Effector memory CD8-positive, alpha-beta T cell (primary cell): ENCODE results near the gene TPK1.
A peak's percentile ranks its signal among the peaks of the same experiment; 100 is the strongest.
"Not testable (repeated sequence)": the region's sequence is repeated elsewhere in the genome, so short reads cannot be mapped to it uniquely, and the experiment has no call there.

Source experiments
- ATAC-seq: fragments of 150-1000 bp; cut with Tn5 transposase; replicated peaks from 2 replicates; pipeline ENCODE4 v1.10.0; 2021; ENCODE audit warnings: mild to moderate bottlenecking, moderate library complexity
- DNase-seq, 3 experiments: peaks; one replicate each; pipeline ENCODE4 v3.0.0; 2021
- H3K27ac Mint-ChIP-seq, 2 donors: one replicate each; pipeline ENCODE4 v1.8.0; 2022; ENCODE audit warnings: mild to moderate bottlenecking in 2 of 2, mixed read lengths in 2 of 2, moderate library complexity in 2 of 2
- H3K27me3 Mint-ChIP-seq, 2 donors: one replicate each; pipeline ENCODE4 v1.8.0; 2022; ENCODE audit warnings: mixed read lengths in 2 of 2
- H3K36me3 Mint-ChIP-seq: one replicate; pipeline ENCODE4 v1.8.0; 2022; ENCODE audit warnings: mild to moderate bottlenecking, moderate library complexity, mixed read lengths; ENCODE audit not compliant: insufficient read depth
- H3K4me1 Mint-ChIP-seq, 2 donors: one replicate each; pipeline ENCODE4 v1.8.0; 2022; ENCODE audit warnings: low read depth in 2 of 2, mixed read lengths in 2 of 2
- H3K4me3 Mint-ChIP-seq, 2 donors: one replicate each; pipeline ENCODE4 v1.8.0; 2022; ENCODE audit warnings: mild to moderate bottlenecking in 2 of 2, mixed read lengths in 2 of 2, moderate library complexity in 2 of 2
- H3K9me3 Mint-ChIP-seq, 2 donors: one replicate each; pipeline ENCODE4 v1.8.0; 2022; ENCODE audit warnings: mixed read lengths in 2 of 2

Gene TPK1

DNA sequence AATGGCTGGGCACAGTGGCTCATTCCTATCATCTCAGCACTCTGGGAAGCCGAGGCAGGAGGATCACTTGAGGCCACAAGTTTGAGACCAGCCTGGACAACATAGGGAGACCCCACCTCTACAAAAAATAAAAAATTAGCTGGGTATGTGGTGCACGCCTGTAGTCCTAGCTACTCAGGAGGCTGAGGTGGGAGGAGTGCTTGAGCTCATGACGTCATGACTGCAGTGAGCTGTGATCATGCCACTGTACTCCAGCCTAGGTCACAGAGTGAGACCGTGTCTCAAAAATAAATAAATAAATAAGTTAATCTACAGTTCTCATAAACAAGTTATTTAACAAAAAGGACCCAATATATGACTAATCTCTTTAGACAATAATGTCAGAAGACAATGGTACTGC, 76.2 kb downstream of the TPK1 start:
- H3K36me3 Mint-ChIP-seq: no peaks in the 10 kb centered on the region
- peaks cover 0 to 2% of the 10 kb centered on the region in 2 donors for H3K9me3 Mint-ChIP-seq
- no peaks in the 10 kb centered on the region for H3K27me3 Mint-ChIP-seq
- no peak overlapping the region for H3K4me3 Mint-ChIP-seq
- no peak for DNase-seq
- H3K27ac Mint-ChIP-seq: no peak overlapping the region
- ATAC-seq: no peak
- H3K4me1 Mint-ChIP-seq: no peaks in the 10 kb centered on the region

DNA sequence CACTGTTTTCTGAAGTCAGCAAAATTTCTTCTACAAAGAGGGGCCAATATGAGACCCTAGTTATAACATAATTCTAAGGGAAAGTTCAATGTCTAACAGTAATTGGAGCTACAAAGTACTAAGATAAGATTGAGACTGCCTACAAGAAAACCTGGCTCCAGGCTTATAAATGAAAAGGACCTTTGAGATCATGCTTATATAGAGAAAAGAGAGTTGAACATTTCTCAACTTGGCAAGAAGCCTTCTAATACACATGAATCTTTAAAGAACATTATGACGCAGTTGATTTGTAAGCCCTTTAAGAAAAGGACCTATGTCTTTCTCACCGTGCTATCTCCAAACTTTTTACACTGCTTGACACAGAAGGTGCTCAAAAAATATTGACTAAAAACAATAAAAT, 87.9 kb downstream of the TPK1 start:
- Mint-ChIP-seq H3K36me3 (no peaks in the 10 kb centered on the region), H3K9me3 (peaks cover 1 to 4% of the 10 kb centered on the region in 2 donors), H3K27ac (no peak overlapping the region), H3K27me3 (no peaks in the 10 kb centered on the region), H3K4me3 (no peak overlapping the region), H3K4me1 (no peaks in the 10 kb centered on the region)
- no peak for DNase-seq
- ATAC-seq: no peak

DNA sequence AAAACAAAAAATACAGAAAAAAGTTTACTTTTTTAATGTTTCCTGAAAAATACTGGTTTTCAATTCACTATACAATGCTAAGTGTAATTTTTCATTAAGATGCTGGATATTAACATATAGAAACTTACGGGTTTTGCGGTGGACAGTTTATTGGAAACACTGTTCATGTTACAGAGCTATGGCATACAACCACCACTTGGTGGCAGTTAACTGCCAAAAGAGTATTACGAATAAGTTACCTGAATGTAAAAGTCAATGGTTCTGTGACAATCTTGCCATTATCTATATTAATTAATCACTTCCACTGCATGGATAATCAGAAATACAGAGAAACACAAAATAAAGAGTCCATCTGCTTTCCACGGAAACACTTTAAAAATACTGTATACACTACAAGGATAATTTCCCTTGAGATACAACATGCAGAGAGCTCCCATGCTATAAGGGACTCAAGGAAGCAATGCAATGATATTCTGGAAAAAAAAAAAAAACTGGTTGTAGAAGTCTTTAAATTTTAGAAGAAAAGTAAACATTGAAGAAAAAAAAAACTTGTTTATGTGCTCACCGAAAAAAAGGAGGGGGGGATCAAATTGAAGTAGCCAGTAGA, 97.0 kb downstream of the TPK1 start:
- H3K4me3 Mint-ChIP-seq: no peak overlapping the region
- H3K27me3 Mint-ChIP-seq: no peaks in the 10 kb centered on the region
- no peaks in the 10 kb centered on the region for H3K9me3 Mint-ChIP-seq
- no peaks in the 10 kb centered on the region for H3K36me3 Mint-ChIP-seq
- peaks cover 0 to 6% of the 10 kb centered on the region in 2 donors for H3K4me1 Mint-ChIP-seq
- H3K27ac Mint-ChIP-seq: peak overlapping the region in 1 of 2 donors; percentile 26
- DNase-seq: peak in 1 of 3 experiments; percentile 7
- peak; percentile 32 for ATAC-seq

DNA sequence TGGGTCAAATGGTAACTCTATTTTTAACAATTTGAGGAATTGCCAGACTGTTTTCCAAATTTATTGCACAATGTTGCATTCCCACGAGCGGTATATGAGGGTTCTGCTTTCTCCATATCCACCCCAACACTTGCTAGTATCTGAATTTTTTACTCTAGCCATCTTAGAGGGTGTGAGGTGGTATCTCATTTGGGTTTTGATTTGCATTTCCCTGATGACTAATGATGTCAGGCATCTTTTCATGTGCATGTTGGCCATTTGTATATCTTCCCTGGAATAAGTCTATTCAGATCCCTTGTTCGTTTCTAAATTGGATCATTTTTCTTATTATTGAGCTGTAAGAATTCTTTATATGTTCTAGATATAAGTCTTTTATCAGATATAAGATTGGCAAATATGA, 97.7 kb downstream of the TPK1 start:
- Mint-ChIP-seq H3K9me3 (no peaks in the 10 kb centered on the region), H3K4me1 (peaks cover 0 to 6% of the 10 kb centered on the region in 2 donors), H3K27me3 (no peaks in the 10 kb centered on the region), H3K27ac (no peak overlapping the region), H3K36me3 (no peaks in the 10 kb centered on the region), H3K4me3 (no peak overlapping the region)
- ATAC-seq (no peak), DNase-seq (no peak)

DNA sequence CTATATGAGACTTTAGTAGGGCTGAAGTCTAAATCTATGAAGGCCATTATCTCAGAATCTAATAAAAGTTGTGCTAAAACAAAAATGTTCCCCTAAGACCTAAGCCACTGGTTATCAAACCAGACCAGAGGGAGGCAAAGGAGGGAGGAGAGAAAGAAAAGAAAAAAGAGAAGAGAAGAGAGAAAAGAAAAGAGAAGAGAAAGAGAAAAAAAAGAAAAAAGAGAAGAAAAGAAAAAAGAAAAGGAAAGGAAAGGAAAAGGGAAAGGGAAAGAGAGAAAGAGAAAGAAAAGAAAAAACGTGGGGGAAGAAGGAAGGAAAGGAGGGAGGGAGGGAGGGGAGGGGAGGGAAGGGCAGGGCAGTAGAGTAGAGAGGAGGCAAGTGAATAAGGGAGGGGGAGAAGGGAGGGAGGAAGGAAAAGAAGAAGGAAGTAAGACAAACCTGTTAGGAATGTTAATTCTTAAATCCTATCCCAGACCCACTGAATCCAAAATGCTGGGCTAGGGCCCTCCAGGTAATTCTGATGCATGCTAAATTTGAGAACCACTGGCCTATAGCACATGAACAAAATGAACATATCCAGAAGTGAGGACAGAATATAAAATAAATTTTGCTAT, 98.9 kb downstream of the TPK1 start:
- ATAC-seq (no peak), DNase-seq (no peak)
- Mint-ChIP-seq H3K4me1 (peaks cover 0 to 6% of the 10 kb centered on the region in 2 donors), H3K4me3 (no peak overlapping the region), H3K9me3 (no peaks in the 10 kb centered on the region), H3K27me3 (no peaks in the 10 kb centered on the region), H3K27ac (no peak overlapping the region), H3K36me3 (no peaks in the 10 kb centered on the region)

DNA sequence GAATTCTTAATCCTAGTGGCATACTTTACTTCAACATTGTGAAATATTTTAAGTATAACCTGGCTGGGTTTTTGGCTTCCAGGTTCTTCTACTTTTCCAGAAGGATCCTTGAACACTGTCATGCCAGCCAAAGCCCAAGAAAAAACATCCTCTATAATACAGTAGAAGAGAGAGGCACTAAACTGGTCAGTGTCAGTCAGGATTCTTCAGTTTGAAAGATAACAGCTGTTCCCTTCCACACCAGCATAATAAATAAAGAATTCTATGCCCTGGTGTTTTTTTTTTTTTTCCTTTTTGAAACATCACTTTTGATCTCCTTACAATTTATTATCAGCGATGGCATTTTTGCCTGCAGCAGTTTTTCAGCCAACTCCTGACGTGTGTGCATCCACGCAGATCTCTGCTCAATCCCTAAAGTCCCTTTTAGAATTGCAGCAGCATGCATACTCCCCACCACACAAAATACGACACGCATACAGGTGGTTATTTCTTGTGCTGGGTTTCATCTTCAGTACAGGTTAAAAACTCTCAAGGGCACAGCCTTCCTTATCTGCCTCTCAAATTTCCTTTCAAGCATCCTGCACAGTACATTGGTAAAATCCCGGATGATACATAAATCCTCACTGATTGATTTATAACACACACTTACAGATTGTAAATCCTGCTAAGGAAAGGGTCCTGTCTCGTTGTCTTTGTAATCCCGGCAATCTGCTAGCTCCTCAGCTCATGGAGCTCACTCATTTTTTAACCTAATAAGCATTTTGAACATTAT, 100.2 kb downstream of the TPK1 start:
- Mint-ChIP-seq H3K27ac (no peak overlapping the region), H3K4me1 (peaks cover 0 to 6% of the 10 kb centered on the region in 2 donors), H3K4me3 (no peak overlapping the region), H3K27me3 (no peaks in the 10 kb centered on the region), H3K36me3 (no peaks in the 10 kb centered on the region), H3K9me3 (no peaks in the 10 kb centered on the region)
- DNase-seq: no peak
- ATAC-seq: no peak

DNA sequence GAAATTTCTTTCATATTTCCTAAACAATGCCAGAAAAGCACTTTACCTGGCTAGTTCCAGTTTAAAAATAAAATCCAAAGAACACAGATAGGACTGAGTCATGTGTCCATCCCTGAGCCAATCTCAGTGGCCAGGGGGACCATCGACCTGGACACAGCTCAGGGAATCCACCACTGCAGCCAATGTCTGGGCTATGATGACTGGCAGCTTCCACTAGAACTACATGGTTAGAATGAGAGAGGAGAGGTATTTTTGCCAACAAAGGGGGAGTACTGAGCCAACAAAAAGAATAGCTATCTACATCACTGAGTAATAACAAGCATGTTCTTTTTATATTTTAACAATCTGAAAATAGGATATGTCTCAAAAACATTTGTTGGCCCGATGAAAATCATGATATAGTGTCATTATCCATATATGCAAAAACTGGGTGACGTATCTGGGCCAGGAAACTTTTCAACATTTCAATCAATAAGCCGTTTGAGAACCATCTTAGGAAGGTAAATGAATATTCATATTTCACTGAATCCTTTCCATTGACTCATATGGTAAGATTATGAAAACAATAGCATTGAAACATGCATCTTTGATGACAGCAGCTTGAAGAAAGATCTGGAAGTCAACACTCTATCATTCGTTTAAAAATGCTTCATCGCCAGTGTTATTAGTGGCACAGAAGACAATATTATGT, 104.0 kb downstream of the TPK1 start:
- no peak overlapping the region for H3K4me3 Mint-ChIP-seq
- no peak for ATAC-seq
- no peaks in the 10 kb centered on the region for H3K36me3 Mint-ChIP-seq
- no peak for DNase-seq
- H3K27me3 Mint-ChIP-seq: no peaks in the 10 kb centered on the region
- no peaks in the 10 kb centered on the region for H3K4me1 Mint-ChIP-seq
- H3K27ac Mint-ChIP-seq: no peak overlapping the region
- no peaks in the 10 kb centered on the region for H3K9me3 Mint-ChIP-seq

DNA sequence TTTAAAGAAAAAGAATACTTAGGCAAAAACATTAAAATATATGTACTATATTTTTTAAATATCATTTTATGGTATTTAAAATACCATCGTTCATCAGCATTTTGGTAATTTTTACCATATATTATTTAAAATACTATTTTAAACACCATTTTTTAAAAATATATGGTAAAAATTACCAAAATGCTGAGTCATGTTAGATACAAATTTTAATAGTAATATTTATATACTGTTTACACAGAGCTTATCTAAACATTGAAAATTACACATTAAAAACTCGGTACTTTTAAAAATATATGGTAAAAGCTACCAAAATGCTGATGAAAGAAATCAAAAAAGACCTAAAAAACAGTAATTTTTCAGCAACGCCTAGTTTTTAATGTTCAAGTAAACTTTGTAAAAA, 105.6 kb downstream of the TPK1 start:
- no peak for ATAC-seq
- no peak overlapping the region for H3K27ac Mint-ChIP-seq
- no peaks in the 10 kb centered on the region for H3K36me3 Mint-ChIP-seq
- no peak for DNase-seq
- H3K4me1 Mint-ChIP-seq: no peaks in the 10 kb centered on the region
- H3K27me3 Mint-ChIP-seq: no peaks in the 10 kb centered on the region
- no peaks in the 10 kb centered on the region for H3K9me3 Mint-ChIP-seq
- no peak overlapping the region for H3K4me3 Mint-ChIP-seq

DNA sequence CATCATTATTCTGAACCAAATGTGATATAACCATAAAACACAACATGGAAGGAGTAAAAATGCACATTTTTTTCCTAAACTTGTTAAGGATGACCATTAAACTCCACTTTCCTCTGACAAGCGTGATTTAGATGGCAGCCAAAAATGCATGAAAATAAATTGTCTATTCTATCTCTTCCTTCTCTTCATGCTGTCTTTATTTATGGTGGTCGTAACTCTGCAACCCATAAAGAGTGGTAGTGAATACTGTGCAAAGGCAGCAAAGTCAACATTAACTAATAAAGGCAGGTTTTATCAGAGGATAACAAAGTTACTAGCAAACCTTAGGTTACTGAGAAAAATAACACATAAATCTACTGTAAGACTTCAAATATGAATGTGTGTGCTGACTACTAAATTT, 106.6 kb downstream of the TPK1 start:
- Mint-ChIP-seq H3K36me3 (no peaks in the 10 kb centered on the region), H3K4me1 (no peaks in the 10 kb centered on the region), H3K27me3 (no peaks in the 10 kb centered on the region), H3K9me3 (no peaks in the 10 kb centered on the region), H3K27ac (no peak overlapping the region), H3K4me3 (no peak overlapping the region)
- ATAC-seq: no peak
- DNase-seq: no peak

DNA sequence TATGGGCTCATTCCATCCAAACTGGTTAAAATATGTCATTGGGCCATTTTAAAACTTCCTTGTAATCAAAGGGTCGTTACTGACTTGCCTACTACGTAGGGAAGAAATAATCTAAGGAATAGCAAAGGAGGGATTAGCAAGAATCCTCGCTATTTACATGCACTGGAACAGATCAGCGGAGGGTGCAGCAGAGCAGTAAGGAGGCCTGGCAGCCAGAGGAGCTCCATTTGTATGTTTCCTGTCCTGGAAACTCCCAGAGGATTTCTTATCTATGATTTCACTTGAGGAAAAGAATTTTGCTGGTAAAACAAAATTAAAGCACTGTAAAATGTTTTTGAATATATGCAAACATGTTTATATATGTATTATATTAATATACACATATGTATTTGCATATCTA, 107.3 kb downstream of the TPK1 start:
- DNase-seq: no peak
- Mint-ChIP-seq H3K4me1 (no peaks in the 10 kb centered on the region), H3K36me3 (no peaks in the 10 kb centered on the region), H3K27ac (no peak overlapping the region), H3K4me3 (no peak overlapping the region), H3K27me3 (no peaks in the 10 kb centered on the region), H3K9me3 (no peaks in the 10 kb centered on the region)
- no peak for ATAC-seq

DNA sequence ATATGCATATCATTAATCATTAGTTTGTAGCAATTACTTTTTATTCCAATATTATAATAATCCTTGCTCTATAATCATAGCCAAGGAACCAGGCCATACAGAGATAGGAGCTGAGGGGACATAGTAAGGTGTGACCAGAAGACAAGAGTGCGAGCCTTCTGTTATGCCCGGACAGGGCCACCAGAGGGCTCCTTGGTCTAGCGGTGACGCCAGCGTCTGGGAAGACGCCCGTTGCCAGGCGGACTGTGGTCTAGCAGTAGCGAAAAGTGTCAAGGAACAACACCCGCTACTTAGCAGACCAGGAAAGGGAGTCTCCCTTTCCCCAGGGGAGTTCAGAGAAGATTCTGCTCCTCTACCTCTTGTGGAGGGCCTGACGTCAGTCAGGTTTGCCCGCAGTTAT, 109.0 kb downstream of the TPK1 start:
- not testable (repeated sequence) for H3K36me3 Mint-ChIP-seq, H3K4me1 Mint-ChIP-seq, H3K27me3 Mint-ChIP-seq, DNase-seq, H3K27ac Mint-ChIP-seq, H3K9me3 Mint-ChIP-seq, H3K4me3 Mint-ChIP-seq, ATAC-seq

DNA sequence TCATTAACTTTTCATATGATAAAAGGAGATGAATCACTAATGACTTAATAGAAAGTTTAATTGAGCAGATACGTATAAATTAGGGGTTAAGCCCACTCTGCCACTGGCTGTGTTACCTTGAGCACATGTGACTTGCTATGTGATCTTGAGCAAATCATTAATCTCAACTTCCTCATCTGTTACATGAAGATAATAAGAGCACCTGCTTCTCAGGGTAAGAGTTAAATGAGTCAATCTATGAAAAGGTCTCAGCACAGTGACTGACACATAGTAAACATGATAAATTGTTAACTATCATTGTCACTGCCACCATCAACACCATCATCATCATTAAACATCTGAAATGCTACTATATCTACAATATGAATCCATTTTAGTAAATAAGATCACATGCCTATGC, 110.8 kb downstream of the TPK1 start:
- no peaks in the 10 kb centered on the region for H3K9me3 Mint-ChIP-seq
- no peaks in the 10 kb centered on the region for H3K27me3 Mint-ChIP-seq
- no peak overlapping the region for H3K27ac Mint-ChIP-seq
- no peak for ATAC-seq
- no peak overlapping the region for H3K4me3 Mint-ChIP-seq
- peaks cover 4% of the 10 kb centered on the region for H3K36me3 Mint-ChIP-seq
- DNase-seq: no peak
- no peaks in the 10 kb centered on the region for H3K4me1 Mint-ChIP-seq

DNA sequence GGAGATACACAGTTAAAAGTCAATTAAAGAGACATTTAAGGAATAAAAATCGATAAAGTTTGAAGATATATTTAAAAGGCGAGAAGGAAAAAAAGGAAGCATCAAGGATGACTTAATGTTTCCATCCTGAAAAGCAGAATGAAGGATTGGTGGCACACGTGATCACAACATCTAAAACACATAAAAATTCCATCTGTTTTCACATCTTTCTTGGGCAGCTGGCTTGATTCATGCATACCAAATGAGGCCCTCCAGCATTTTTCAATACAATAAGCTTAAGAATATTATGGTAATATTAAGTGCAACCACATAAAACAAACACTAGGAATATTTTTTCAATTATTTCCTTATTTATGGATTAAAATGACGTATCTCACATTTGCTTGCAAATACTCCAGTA, 112.6 kb downstream of the TPK1 start:
- peaks cover 4% of the 10 kb centered on the region for H3K36me3 Mint-ChIP-seq
- no peak for ATAC-seq

DNA sequence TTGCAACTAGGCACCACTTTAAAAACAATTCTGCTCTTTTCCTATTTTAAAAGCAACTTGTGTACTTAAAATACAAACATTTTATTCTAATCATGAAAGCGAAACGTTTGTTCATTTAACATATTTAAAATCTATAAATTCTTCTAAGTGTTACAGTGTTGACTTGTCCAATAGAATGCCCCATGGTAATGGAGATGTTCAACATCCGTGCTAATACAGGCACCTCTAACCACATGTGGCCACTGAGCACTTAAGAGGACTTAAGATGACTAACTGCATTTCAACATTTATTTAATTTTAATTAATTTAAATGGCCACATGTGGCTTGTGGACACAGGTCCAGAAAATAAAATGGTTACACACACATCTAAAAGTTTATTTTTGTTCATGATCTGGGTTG, 115.1 kb downstream of the TPK1 start:
- H3K27ac Mint-ChIP-seq: no peak overlapping the region
- H3K27me3 Mint-ChIP-seq: no peaks in the 10 kb centered on the region
- ATAC-seq (no peak), DNase-seq (no peak)
- H3K4me3 Mint-ChIP-seq: no peak overlapping the region
- H3K9me3 Mint-ChIP-seq: no peaks in the 10 kb centered on the region
- H3K36me3 Mint-ChIP-seq: peaks cover 7% of the 10 kb centered on the region
- H3K4me1 Mint-ChIP-seq: no peaks in the 10 kb centered on the region

More for the DNA sequence above, 112.6 kb downstream of the TPK1 start:
- H3K27ac Mint-ChIP-seq: no peak overlapping the region
- no peaks in the 10 kb centered on the region for H3K27me3 Mint-ChIP-seq
- DNase-seq: no peak
- no peak overlapping the region for H3K4me3 Mint-ChIP-seq
- H3K4me1 Mint-ChIP-seq: no peaks in the 10 kb centered on the region
- no peaks in the 10 kb centered on the region for H3K9me3 Mint-ChIP-seq
